Panc1 (cell line): ENCODE measurements around the gene ALDH7A1.

Experiments used
- POLR2AphosphoS5 ChIP-seq: IDR thresholded peaks from 2 replicates; pipeline ENCODE4 v1.6.1; 2012; ENCODE audit warnings: mild to moderate bottlenecking, low read depth, low read length, moderate library complexity
- TF ChIP-seq, protein P1 (sequence below): fragments of 450-650 bp; IDR thresholded peaks from 2 replicates; pipeline ENCODE4 v1.5.1; 2017; ENCODE audit warnings: mild to moderate bottlenecking

DNA sequence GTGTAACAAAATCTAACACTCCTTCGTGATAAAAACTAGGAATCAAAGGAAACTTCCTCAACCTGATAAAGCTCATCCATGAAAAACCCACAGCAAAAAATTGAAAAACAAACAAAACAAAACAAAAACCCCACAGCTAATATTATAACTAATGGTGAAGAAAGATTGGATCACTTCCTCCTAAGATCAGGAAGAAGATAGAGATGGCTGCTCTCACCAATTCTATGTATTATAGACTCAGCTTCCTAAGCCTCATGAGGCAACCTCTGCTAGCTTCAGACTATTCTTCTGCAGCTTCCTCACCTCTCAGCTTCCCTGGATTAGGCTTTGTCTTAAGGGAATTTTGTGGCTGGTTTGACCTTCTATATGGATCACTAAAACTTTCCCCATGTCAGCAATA is 45.8 kb upstream of the ALDH7A1 start:
- TF ChIP-seq, protein P1, sequence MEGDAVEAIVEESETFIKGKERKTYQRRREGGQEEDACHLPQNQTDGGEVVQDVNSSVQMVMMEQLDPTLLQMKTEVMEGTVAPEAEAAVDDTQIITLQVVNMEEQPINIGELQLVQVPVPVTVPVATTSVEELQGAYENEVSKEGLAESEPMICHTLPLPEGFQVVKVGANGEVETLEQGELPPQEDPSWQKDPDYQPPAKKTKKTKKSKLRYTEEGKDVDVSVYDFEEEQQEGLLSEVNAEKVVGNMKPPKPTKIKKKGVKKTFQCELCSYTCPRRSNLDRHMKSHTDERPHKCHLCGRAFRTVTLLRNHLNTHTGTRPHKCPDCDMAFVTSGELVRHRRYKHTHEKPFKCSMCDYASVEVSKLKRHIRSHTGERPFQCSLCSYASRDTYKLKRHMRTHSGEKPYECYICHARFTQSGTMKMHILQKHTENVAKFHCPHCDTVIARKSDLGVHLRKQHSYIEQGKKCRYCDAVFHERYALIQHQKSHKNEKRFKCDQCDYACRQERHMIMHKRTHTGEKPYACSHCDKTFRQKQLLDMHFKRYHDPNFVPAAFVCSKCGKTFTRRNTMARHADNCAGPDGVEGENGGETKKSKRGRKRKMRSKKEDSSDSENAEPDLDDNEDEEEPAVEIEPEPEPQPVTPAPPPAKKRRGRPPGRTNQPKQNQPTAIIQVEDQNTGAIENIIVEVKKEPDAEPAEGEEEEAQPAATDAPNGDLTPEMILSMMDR: no peak
- no peak for TF ChIP-seq POLR2AphosphoS5
